Measurements from ENCODE around the gene UBXN10. TPM values are rescaled to one million over a fixed set of nuclear protein-coding genes. Genes with fewer than 3 reads are reported as not detected.

Gene UBXN10
- polyA plus RNA-seq, 3 donors: 0.16 to 0.82 (median 0.30) TPM

DNA sequence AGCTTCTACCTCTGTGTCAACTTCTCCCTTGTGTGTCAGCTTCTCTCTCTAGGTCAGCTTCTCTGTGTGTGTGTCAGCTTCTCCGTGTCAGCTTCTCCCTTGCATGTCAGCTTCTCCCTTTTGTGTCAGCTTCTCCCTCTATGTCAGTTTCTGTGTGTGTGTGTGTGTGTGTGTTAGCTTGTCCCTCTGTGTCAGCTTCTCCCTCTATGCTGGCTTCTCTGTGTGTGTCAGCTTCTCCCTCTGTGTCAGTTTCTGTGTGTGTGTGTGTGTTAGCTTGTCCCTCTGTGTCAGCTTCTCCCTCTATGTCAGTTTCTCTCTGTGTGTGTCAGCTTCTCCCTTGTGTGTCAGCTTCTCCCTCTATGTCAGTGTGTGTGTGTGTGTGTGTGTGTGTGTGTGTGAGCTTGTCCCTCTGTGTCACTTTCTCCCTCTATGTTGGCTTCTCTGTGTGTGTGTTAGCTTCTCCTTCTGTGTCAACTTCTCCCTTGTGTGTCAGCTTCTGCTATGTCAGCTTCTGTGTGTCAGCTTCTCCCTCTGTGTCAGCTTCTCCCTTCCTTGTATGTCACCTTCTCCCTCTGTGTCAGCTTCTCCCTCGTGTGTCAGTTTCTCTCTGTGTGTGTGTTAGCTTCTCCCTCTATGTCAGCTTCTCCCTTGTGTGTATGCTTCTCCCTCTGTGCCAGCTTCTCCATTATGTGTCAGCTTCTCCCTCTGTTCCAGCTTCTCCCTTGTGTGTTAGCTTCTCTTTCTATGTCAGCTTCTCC is 6.3 kb upstream of the UBXN10 start:
- H3K4me3 Mint-ChIP-seq: no peak overlapping the region

DNA sequence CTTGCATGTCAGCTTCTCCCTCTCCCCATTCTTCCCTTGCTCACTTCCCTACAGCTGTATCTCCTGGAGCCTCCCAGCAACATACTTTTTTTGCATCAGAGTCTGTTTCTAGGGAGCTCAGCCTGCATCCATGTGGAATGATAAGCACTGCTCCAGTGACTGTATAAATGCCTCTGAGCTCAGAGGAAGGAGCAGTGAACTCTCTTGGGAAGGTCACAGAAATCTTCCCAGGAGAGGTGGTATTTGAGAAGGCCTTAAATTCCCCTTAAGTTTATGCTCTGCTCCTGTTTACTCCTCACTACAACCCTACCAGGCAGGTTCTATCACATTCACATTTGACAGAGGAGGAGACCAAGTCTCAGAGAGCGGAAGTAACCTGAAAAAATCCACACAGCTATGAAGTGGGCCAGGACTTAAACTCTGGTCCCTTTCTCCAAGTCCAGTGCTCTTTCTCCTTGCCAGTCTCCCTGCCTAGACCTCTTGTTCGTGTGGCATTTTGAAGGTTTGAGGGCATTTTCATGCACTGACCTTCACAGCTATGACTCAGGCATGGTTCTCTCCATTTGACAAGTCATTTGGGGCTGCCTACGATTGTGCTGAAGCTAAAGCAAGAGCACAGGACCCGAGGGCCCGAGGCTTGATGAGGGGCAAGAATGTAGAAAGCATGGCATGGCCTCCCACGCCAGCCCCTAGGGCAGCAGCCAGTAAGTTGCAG is 5.6 kb upstream of the UBXN10 start:
- Histone ChIP-seq H3K79me2 (ENCODE audit: insufficient read depth, low read length) (no peaks in the 10 kb centered on the region), H4K20me1 (ENCODE audit: insufficient read depth, low read length) (no peaks in the 10 kb centered on the region), H3K27me3 (ENCODE audit: control insufficient read depth in 2 of 2, insufficient read depth in 2 of 2, low read length in 2 of 2) (peaks cover 4 to 12% of the 10 kb centered on the region in 2 donors), H3K4me3 (replicated peaks in 1 of 3; ENCODE audit: low read depth in 2 of 3, low read length in 3 of 3) (no peak overlapping the region), H3K36me3 (replicated peaks in 1 of 2; ENCODE audit: control insufficient read depth in 1 of 2, insufficient read depth in 2 of 2, low read length in 2 of 2) (no peaks in the 10 kb centered on the region), H3K9ac (ENCODE audit: insufficient read depth, low read length, poor library complexity, severe bottlenecking) (no peak overlapping the region), H2AFZ (ENCODE audit: insufficient read depth, low read depth, low read length, poor library complexity, severe bottlenecking) (no peak overlapping the region), H3K9me3 (replicated peaks in 1 of 2; ENCODE audit: control insufficient read depth in 1 of 2, insufficient read depth in 1 of 2, low read length in 2 of 2) (peaks cover 8 to 10% of the 10 kb centered on the region in 2 donors), H3K4me1 (ENCODE audit: control insufficient read depth in 1 of 2, insufficient read depth in 2 of 2, low read length in 2 of 2) (peaks cover 9 to 10% of the 10 kb centered on the region in 2 donors), H3K27ac (ENCODE audit: low read depth in 1 of 2, low read length in 2 of 2) (no peak overlapping the region), H3K4me2 (replicated peaks; ENCODE audit: extremely low read depth, low read length, poor library complexity, severe bottlenecking) (no peak overlapping the region)
- Mint-ChIP-seq H3K27ac (no peak overlapping the region), H3K36me3 (peaks cover 0 to 4% of the 10 kb centered on the region in 2 donors), H3K4me1 (peaks cover 20% of the 10 kb centered on the region), H3K4me3 (no peak overlapping the region), H3K27me3 (ENCODE audit: low read depth in 3 of 3) (peaks cover 19 to 26% (median 24%) of the 10 kb centered on the region in 3 donors), H3K9me3 (peaks cover 12 to 18% (median 16%) of the 10 kb centered on the region in 7 donors)
- TF ChIP-seq, protein P1, sequence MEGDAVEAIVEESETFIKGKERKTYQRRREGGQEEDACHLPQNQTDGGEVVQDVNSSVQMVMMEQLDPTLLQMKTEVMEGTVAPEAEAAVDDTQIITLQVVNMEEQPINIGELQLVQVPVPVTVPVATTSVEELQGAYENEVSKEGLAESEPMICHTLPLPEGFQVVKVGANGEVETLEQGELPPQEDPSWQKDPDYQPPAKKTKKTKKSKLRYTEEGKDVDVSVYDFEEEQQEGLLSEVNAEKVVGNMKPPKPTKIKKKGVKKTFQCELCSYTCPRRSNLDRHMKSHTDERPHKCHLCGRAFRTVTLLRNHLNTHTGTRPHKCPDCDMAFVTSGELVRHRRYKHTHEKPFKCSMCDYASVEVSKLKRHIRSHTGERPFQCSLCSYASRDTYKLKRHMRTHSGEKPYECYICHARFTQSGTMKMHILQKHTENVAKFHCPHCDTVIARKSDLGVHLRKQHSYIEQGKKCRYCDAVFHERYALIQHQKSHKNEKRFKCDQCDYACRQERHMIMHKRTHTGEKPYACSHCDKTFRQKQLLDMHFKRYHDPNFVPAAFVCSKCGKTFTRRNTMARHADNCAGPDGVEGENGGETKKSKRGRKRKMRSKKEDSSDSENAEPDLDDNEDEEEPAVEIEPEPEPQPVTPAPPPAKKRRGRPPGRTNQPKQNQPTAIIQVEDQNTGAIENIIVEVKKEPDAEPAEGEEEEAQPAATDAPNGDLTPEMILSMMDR (IDR thresholded peaks at IDR 0.05): no peak
- 60% methylated on average over 3 of the region's 6 CpGs for WGBS (ENCODE audit: insufficient coverage)
- no peak for DNase-seq
- intact Hi-C loops (cut with micrococcal nuclease): no loop called here

More for the DNA sequence above, 6.3 kb upstream of the UBXN10 start:
- peaks cover 2 to 10% of the 10 kb centered on the region in 2 donors for H3K4me1 ChIP-seq (ENCODE audit: control insufficient read depth in 1 of 2, insufficient read depth in 2 of 2, low read length in 2 of 2)
- no peak overlapping the region for H2AFZ ChIP-seq (ENCODE audit: insufficient read depth, low read depth, low read length, poor library complexity, severe bottlenecking)
- Mint-ChIP-seq H3K27me3 (ENCODE audit: low read depth in 3 of 3) (peaks cover 12 to 18% (median 16%) of the 10 kb centered on the region in 3 donors), H3K9me3 (peaks cover 10 to 17% (median 13%) of the 10 kb centered on the region in 7 donors), H3K4me1 (peaks cover 21% of the 10 kb centered on the region), H3K27ac (peak overlapping the region in 3 of 7 donors; percentile 37 to 58 (median 43)), H3K36me3 (no peaks in the 10 kb centered on the region)
- H3K9me3 ChIP-seq (replicated peaks in 1 of 2; ENCODE audit: control insufficient read depth in 1 of 2, insufficient read depth in 1 of 2, low read length in 2 of 2): peaks cover 8 to 10% of the 10 kb centered on the region in 2 donors
- WGBS (ENCODE audit: insufficient coverage): no CpG with 5 or more reads among the region's 2 CpGs
- TF ChIP-seq, protein P1 (IDR thresholded peaks at IDR 0.05): no peak
- no peak for DNase-seq
- H3K4me2 ChIP-seq (replicated peaks; ENCODE audit: extremely low read depth, low read length, poor library complexity, severe bottlenecking): no peak overlapping the region
- no peaks in the 10 kb centered on the region for H3K36me3 ChIP-seq (replicated peaks in 1 of 2; ENCODE audit: control insufficient read depth in 1 of 2, insufficient read depth in 2 of 2, low read length in 2 of 2)
- no peak overlapping the region for H3K4me3 ChIP-seq (replicated peaks in 1 of 3; ENCODE audit: low read depth in 2 of 3, low read length in 3 of 3)
- H3K27me3 ChIP-seq (ENCODE audit: control insufficient read depth in 2 of 2, insufficient read depth in 2 of 2, low read length in 2 of 2): peaks cover 0 to 4% of the 10 kb centered on the region in 2 donors
- H3K27ac ChIP-seq (ENCODE audit: low read depth in 1 of 2, low read length in 2 of 2): no peak overlapping the region
- no peaks in the 10 kb centered on the region for H4K20me1 ChIP-seq (ENCODE audit: insufficient read depth, low read length)
- H3K9ac ChIP-seq (ENCODE audit: insufficient read depth, low read length, poor library complexity, severe bottlenecking): no peak overlapping the region
- H3K79me2 ChIP-seq (ENCODE audit: insufficient read depth, low read length): no peaks in the 10 kb centered on the region
- intact Hi-C loops (cut with micrococcal nuclease): no loop called here

Measured in CD14-positive monocyte (primary cell).